Measurements from ENCODE around the gene MED23.

- TF ChIP-seq CTCF (IDR thresholded peaks at IDR 0.05; ENCODE audit: insufficient read depth, low read length) = no peak
- TF ChIP-seq GABPA (IDR thresholded peaks at IDR 0.05; ENCODE audit: low read depth) = no peak
Measured at GRCh38 chr6:131657630-131658111, 29.6 kb upstream of the MED23 start.

All from HL-60 (cell line).